Lower lobe of right lung (tissue), 2 donors: Measurements from ENCODE around the gene TNFAIP6. TPM values are rescaled to one million over a fixed set of nuclear protein-coding genes. Genes with fewer than 3 reads are reported as not detected.
"Not testable (repeated sequence)": the region's sequence is repeated elsewhere in the genome, so short reads cannot be mapped to it uniquely, and the experiment has no call there.

Experiments used
- ATAC-seq, 2 donors: fragments of 200-7000 bp; cut with Tn5 transposase; one replicate each; pipeline ENCODE4 v1.9.1; 2020 to 2022; ENCODE audit warnings: mild to moderate bottlenecking in 2 of 2, moderate library complexity in 2 of 2
- DNase-seq: peaks from one replicate; pipeline ENCODE4 v3.0.0-alpha.2; 2020
- H3K27ac ChIP-seq: fragments of 200-600 bp; one replicate; pipeline ENCODE4 v1.8.0; 2022
- H3K27me3 ChIP-seq: fragments of 200-600 bp; one replicate; pipeline ENCODE4 v1.8.0; 2022; ENCODE audit warnings: low read depth
- H3K36me3 ChIP-seq: fragments of 200-600 bp; one replicate; pipeline ENCODE4 v1.8.0; 2022; ENCODE audit warnings: mild to moderate bottlenecking
- H3K4me1 ChIP-seq: fragments of 200-600 bp; one replicate; pipeline ENCODE4 v1.8.0; 2022
- H3K4me3 ChIP-seq: fragments of 200-600 bp; one replicate; pipeline ENCODE4 v1.8.0; 2022; ENCODE audit warnings: mild to moderate bottlenecking
- H3K9me3 ChIP-seq: fragments of 200-600 bp; one replicate; pipeline ENCODE4 v1.8.0; 2022
- intact Hi-C: fragments of 100-400 bp; cut with DNase I; formaldehyde crosslinking; loops from one replicate; pipeline ENCODE4 v1.11.0; 2022
- total RNA-seq: library from RNA; stranded (reverse); fragmentation: NEBNext Ultra II Directional; extraction: Animal tissue kit (Norgen Biotek cat#: 25700); gene quantifications from one replicate; pipeline ENCODE4 v1.2.1, GENCODE V29; 2021
- TF ChIP-seq, protein P1 (sequence below): fragments of 200-600 bp; IDR thresholded peaks from one replicate; pipeline ENCODE4 v1.8.0; 2022; ENCODE audit warnings: antibody characterized with exemption, mild to moderate bottlenecking
- donor health status: DM: no; HTN: yes; CAD: no; lungs with severe emphysema.

TNFAIP6 gene
- total RNA-seq, 1 donor from 2014 or later: 2.1 TPM

DNA sequence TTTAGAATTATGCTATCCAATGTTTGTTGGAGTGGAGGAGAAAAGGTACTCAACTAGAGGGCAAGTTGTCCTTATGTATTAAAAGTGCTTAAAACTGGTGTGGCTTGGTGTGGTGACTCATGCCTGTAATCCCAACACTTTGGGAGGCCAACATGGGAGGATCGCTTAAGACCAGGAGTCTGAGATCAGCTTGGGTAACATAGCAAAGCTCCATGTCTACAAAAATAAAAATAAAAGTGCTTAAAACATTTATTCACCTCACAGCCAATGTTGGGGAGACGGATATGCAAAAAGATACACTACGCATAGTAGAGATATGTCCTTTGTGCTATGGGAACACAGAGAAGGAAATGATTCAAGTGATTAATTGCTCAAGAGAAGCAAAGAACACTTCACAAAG lies 19.3 kb upstream of the TNFAIP6 start:
- TF ChIP-seq, protein P1, sequence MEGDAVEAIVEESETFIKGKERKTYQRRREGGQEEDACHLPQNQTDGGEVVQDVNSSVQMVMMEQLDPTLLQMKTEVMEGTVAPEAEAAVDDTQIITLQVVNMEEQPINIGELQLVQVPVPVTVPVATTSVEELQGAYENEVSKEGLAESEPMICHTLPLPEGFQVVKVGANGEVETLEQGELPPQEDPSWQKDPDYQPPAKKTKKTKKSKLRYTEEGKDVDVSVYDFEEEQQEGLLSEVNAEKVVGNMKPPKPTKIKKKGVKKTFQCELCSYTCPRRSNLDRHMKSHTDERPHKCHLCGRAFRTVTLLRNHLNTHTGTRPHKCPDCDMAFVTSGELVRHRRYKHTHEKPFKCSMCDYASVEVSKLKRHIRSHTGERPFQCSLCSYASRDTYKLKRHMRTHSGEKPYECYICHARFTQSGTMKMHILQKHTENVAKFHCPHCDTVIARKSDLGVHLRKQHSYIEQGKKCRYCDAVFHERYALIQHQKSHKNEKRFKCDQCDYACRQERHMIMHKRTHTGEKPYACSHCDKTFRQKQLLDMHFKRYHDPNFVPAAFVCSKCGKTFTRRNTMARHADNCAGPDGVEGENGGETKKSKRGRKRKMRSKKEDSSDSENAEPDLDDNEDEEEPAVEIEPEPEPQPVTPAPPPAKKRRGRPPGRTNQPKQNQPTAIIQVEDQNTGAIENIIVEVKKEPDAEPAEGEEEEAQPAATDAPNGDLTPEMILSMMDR: no peak
- Histone ChIP-seq H3K4me1 (no peaks in the 10 kb centered on the region), H3K36me3 (no peaks in the 10 kb centered on the region), H3K4me3 (no peak overlapping the region), H3K9me3 (no peaks in the 10 kb centered on the region), H3K27me3 (no peaks in the 10 kb centered on the region), H3K27ac (no peak overlapping the region)
- intact Hi-C loops: no loop called here
- no peak for DNase-seq
- ATAC-seq: no peak

DNA sequence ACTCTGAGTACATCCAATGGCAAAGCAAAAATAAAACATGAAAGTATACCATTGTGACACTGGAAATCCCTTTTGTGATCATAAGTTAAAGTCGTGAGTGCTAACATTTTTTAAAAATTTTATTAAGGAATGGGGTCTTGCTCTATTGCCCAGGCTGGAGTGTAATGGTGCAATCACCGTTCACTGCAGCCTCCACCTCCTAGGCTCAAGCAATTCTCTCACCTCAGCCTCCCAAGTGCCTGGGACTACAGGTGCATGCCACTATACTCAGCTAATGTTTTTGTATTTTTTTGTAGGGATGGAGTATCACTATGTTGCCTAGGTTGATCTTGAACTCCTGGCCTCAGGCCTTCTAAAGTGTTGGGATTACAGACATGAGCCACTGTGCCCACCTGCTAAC lies 14.3 kb upstream of the TNFAIP6 start:
- H3K36me3 ChIP-seq: no peaks in the 10 kb centered on the region
- no peaks in the 10 kb centered on the region for H3K4me1 ChIP-seq
- no peak overlapping the region for H3K4me3 ChIP-seq
- TF ChIP-seq, protein P1: no peak
- intact Hi-C loops: no loop called here
- DNase-seq: no peak
- no peak for ATAC-seq
- no peaks in the 10 kb centered on the region for H3K9me3 ChIP-seq
- H3K27ac ChIP-seq: no peak overlapping the region
- no peaks in the 10 kb centered on the region for H3K27me3 ChIP-seq

DNA sequence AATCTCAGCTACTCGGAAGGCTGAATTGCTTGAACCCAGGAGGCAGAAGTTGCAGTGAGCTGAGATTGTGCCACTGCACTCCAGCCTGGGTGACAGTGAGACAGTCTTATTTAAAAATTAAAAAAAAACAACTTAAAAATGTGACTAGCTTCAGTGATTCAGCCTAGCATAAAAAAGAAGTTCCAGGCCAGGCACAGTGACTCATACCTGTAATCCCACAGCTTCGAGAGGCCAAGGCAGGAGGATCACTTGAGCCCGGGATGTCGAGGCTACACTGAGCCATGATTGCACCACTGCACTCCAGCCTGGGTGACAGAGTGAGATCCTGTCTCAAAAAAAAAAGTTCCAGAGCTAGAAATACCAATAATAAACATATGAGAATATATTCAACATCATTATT lies 13.2 kb upstream of the TNFAIP6 start:
- H3K27me3 ChIP-seq, H3K36me3 ChIP-seq, intact Hi-C loops, H3K27ac ChIP-seq, H3K4me3 ChIP-seq, H3K4me1 ChIP-seq, ATAC-seq, DNase-seq, H3K9me3 ChIP-seq: not testable (repeated sequence)

DNA sequence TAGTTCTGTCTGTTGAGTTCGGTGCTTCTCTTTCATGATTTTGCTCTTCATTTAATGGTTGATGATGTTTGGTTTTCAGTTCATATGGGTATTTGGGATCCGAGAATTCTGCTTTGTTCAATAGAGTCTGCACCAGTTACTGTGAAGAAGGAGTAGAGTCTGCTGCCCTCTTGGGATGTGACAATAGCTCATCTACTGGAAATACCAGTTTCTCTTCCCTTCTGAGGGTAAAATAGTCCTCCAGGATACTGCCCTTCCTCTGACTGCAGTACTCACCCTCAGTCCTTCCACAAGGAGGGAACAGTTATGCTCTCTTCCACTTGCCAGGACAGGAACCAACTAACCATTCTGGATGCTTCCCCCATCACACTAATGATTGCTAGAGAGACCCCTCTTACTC lies 12.5 kb upstream of the TNFAIP6 start:
- Histone ChIP-seq H3K36me3 (no peaks in the 10 kb centered on the region), H3K4me3 (no peak overlapping the region), H3K27me3 (no peaks in the 10 kb centered on the region), H3K9me3 (no peaks in the 10 kb centered on the region), H3K4me1 (no peaks in the 10 kb centered on the region), H3K27ac (no peak overlapping the region)
- no peak for ATAC-seq
- DNase-seq: no peak
- intact Hi-C loops: no loop called here
- TF ChIP-seq, protein P1: no peak

DNA sequence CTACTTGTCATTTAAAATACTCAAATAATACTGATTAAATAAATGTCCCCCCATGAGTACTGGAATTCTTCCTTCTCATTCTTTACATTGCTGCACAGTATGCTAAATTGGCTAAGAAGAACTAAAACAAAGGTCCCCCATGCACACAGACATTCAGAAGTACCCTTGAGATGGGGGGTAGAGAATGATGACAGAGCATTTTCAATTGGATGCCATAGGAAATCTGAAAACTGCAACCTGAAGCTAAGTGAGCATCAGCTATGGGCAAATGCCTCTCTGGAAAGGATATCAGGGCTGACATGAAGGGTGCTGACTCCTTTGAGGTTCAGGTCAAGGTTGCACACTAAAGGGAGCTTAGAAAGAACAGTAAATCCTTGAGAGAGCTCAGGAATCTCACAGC lies 10.1 kb upstream of the TNFAIP6 start:
- Histone ChIP-seq H3K4me3 (no peak overlapping the region), H3K4me1 (no peaks in the 10 kb centered on the region), H3K27ac (no peak overlapping the region), H3K9me3 (no peaks in the 10 kb centered on the region), H3K36me3 (no peaks in the 10 kb centered on the region), H3K27me3 (no peaks in the 10 kb centered on the region)
- ATAC-seq (no peak), DNase-seq (no peak)
- intact Hi-C loops: no loop called here
- TF ChIP-seq, protein P1: no peak

DNA sequence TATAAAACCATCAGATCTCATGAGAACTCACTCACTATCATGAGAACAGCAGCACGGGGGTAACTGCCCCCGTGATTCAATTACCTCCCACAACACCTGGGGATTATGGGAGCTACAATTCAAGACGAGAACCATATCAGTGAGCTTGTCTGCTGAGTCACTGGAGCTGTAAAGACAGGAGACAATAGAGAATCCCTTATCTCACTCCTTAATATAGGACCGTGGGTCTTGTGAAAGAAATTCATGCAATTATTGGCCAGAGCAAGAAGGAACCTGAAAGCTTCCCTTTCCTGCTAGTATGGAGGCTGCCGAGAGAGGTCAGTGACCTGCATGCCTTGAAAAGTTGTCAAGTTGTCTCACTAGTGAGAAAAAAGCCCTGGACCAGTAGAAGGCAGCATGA lies 9.5 kb upstream of the TNFAIP6 start:
- Histone ChIP-seq H3K27ac (no peak overlapping the region), H3K9me3 (no peaks in the 10 kb centered on the region), H3K27me3 (no peaks in the 10 kb centered on the region), H3K4me1 (no peaks in the 10 kb centered on the region), H3K4me3 (no peak overlapping the region), H3K36me3 (no peaks in the 10 kb centered on the region)
- TF ChIP-seq, protein P1: no peak
- no peak for DNase-seq
- ATAC-seq: peak in 1 of 2 donors; percentile 51
- intact Hi-C loops: no loop called here
